Kidney (tissue), 14 donors: ENCODE measurements around the gene RFESD. TPM values are rescaled to one million over a fixed set of nuclear protein-coding genes. Genes with fewer than 3 reads are reported as not detected.

Experiments used
- DNase-seq, 5 donors: peaks; one replicate each; pipeline ENCODE4 v3.0.0-alpha.2; 2013 to 2020
- FAIRE-seq: peaks from 2 replicates; lab custom pipeline; 2012; peaks lifted over from hg19 to GRCh38; lab: Jason Lieb, UNC
- H3K27ac ChIP-seq, 2 donors: one replicate each; pipeline ENCODE4 v1.7.0; 2013; ENCODE audit warnings: low read depth in 2 of 2, low read length in 2 of 2, inconsistent platforms in 1 of 2
- H3K27me3 ChIP-seq: one replicate; pipeline ENCODE4 v1.7.1; 2013; ENCODE audit warnings: low read length, inconsistent platforms; ENCODE audit not compliant: control insufficient read depth, insufficient read depth
- H3K36me3 ChIP-seq, 3 donors: one replicate each; pipeline versions ENCODE4 v1.7.0 to v1.7.1; 2013; ENCODE audit warnings: low read length in 3 of 3, control low read depth in 1 of 3, inconsistent platforms in 1 of 3; ENCODE audit not compliant: insufficient read depth in 3 of 3, control insufficient read depth in 2 of 3
- H3K4me1 ChIP-seq, 3 donors: one replicate each; pipeline versions ENCODE4 v1.7.0 to v1.7.1; 2013; ENCODE audit warnings: low read length in 3 of 3, inconsistent platforms in 1 of 3, low read depth in 1 of 3; ENCODE audit not compliant: control insufficient read depth in 2 of 3, insufficient read depth in 2 of 3
- H3K4me3 ChIP-seq, 3 donors: one replicate each; pipeline versions ENCODE4 v1.7.0 to v1.8.1; 2013; ENCODE audit warnings: low read length in 3 of 3, control low read depth in 1 of 3, inconsistent platforms in 1 of 3
- H3K9ac ChIP-seq, 3 donors: one replicate each; pipeline versions ENCODE4 v1.7.0 to v1.7.1; 2013; ENCODE audit warnings: low read length in 3 of 3, control low read depth in 1 of 3, inconsistent platforms in 1 of 3
- H3K9me3 ChIP-seq, 3 donors: one replicate each; pipeline versions ENCODE4 v1.7.0 to v1.7.1; 2013; ENCODE audit warnings: low read length in 3 of 3, control low read depth in 1 of 3, inconsistent platforms in 1 of 3; ENCODE audit not compliant: control insufficient read depth in 2 of 3, insufficient read depth in 1 of 3
- CTCF ChIP-seq: IDR thresholded peaks from 3 replicates; pipeline ENCODE4 v1.5.1; 2012; ENCODE audit warnings: mild to moderate bottlenecking, moderate library complexity, borderline replicate concordance; ENCODE audit not compliant: insufficient read depth; ENCODE audit errors: extremely low read depth
- intact Hi-C: fragments of 100-400 bp; cut with DNase I; formaldehyde crosslinking; loops from one replicate; pipeline ENCODE4 v1.11.1; 2022
- polyA plus RNA-seq: library from polyadenylated mRNA; stranded (reverse); fragments of 350-450 nt; fragmentation: Illumina TruSeq; extraction: RNeasy Lipid Tissue Mini Kit (QIAGEN cat#74804); gene quantifications from one replicate; pipeline ENCODE4 v1.2.3, GENCODE V29; 2014; ENCODE audit warnings: low read depth, low replicate concordance; ENCODE audit not compliant: insufficient read depth
- total RNA-seq: library from RNA; stranded (reverse); fragmentation: NEBNext Ultra II Directional; extraction: Animal tissue kit (Norgen Biotek cat#: 25700); gene quantifications from one replicate; pipeline ENCODE4 v1.2.1, GENCODE V29; 2021
- donor health status: control.
- donor health status: control.
- donor health status: control.
- donor health status: control.
- donor health status: control.
- donor health status: DM: yes; HTN: yes; CAD: no.
- donor health status: Normal renal cell carcinoma (clear cell type).

RFESD gene
- total and polyA plus RNA-seq, 2 donors from 2014 or later: 2.6 to 4.0 TPM

GRCh38 chr5:95619096-95619495, 27.5 kb upstream of the RFESD start:
- Histone ChIP-seq H3K4me3 (peak overlapping the region in 1 of 3 donors; percentile 57), H3K9ac (no peak overlapping the region)
- DNase-seq: no peak

GRCh38 chr5:95619514-95620029, 27.0 kb upstream of the RFESD start:
- FAIRE-seq (no peak), DNase-seq (peak in 1 of 5 donors; percentile 36)
- Histone ChIP-seq H3K4me3 (peak overlapping the region; percentile 45 to 65 (median 57)), H3K4me1 (peaks cover 0 to 4% (median 0%) of the 10 kb centered on the region in 3 donors), H3K9me3 (no peaks in the 10 kb centered on the region), H3K9ac (no peak overlapping the region), H3K36me3 (no peaks in the 10 kb centered on the region), H3K27ac (no peak overlapping the region), H3K27me3 (peaks cover 6% of the 10 kb centered on the region)
- no peak for TF ChIP-seq CTCF
- intact Hi-C loops: no loop called here

More at GRCh38 chr5:95619096-95619495, 27.5 kb upstream of the RFESD start:
- H3K9me3 ChIP-seq: no peaks in the 10 kb centered on the region
- no peak for TF ChIP-seq CTCF
- peaks cover 0 to 4% (median 0%) of the 10 kb centered on the region in 3 donors for H3K4me1 ChIP-seq
- intact Hi-C loops: no loop called here
- peaks cover 6% of the 10 kb centered on the region for H3K27me3 ChIP-seq
- no peaks in the 10 kb centered on the region for H3K36me3 ChIP-seq
- H3K27ac ChIP-seq: no peak overlapping the region
- no peak for FAIRE-seq

- Histone ChIP-seq H3K9me3 (no peaks in the 10 kb centered on the region), H3K27me3 (peaks cover 6% of the 10 kb centered on the region), H3K36me3 (no peaks in the 10 kb centered on the region), H3K4me3 (peak within 1 kb of the TSS; percentile 45 to 65 (median 59)), H3K27ac (no peak within 1 kb of the TSS), H3K9ac (no peak within 1 kb of the TSS), H3K4me1 (peaks cover 0 to 4% (median 0%) of the 10 kb centered on the region in 3 donors)
- TF ChIP-seq CTCF: no peak
- DNase-seq (peak; percentile 49 to 85 (median 59)), FAIRE-seq (no peak)
- intact Hi-C loops: no loop called here
Observed at GRCh38 chr5:95620030-95620869, 26.3 kb upstream of the RFESD start, which contains the start of gene GPR150. TSS of gene GPR150 (plus strand) at chr5:95620087. CDS start at chr5:95620276, 189 bp downstream.
